Osteocyte (in vitro differentiated cells): ENCODE data around the gene CADM1. TPM values are rescaled to one million over a fixed set of nuclear protein-coding genes. Genes with fewer than 3 reads are reported as not detected.

Source experiments
- DNase-seq: peaks from one replicate; pipeline ENCODE4 v3.0.0; 2021; ENCODE audit warnings: mixed read lengths; ENCODE audit not compliant: unreplicated experiment; ENCODE audit errors: extremely low spot score
- H3K27ac Mint-ChIP-seq: one replicate; pipeline ENCODE4 v1.8.0; 2021; ENCODE audit warnings: mild to moderate bottlenecking, mixed read lengths; ENCODE audit not compliant: unreplicated experiment
- H3K27me3 Mint-ChIP-seq: one replicate; pipeline ENCODE4 v1.8.0; 2021; ENCODE audit warnings: mixed read lengths; ENCODE audit not compliant: unreplicated experiment
- H3K36me3 Mint-ChIP-seq: one replicate; pipeline ENCODE4 v1.8.0; 2021; ENCODE audit warnings: mixed read lengths; ENCODE audit not compliant: unreplicated experiment
- H3K4me1 Mint-ChIP-seq: one replicate; pipeline ENCODE4 v1.8.0; 2021; ENCODE audit warnings: mixed read lengths; ENCODE audit not compliant: unreplicated experiment
- H3K4me3 Mint-ChIP-seq: one replicate; pipeline ENCODE4 v1.8.0; 2021; ENCODE audit warnings: mild to moderate bottlenecking, moderate library complexity, mixed read lengths; ENCODE audit not compliant: unreplicated experiment
- H3K9me3 Mint-ChIP-seq: one replicate; pipeline ENCODE4 v1.8.0; 2021; ENCODE audit warnings: mixed read lengths; ENCODE audit not compliant: unreplicated experiment
- total RNA-seq: library from RNA; stranded (reverse); gene quantifications from 2 replicates; pipeline ENCODE4 v1.2.1, GENCODE V29; 2021
- TF ChIP-seq, protein P1 (sequence below): fragments of 200-600 bp; sonication (generic); IDR thresholded peaks from 2 replicates; pipeline ENCODE4 v1.5.0; 2021; ENCODE audit warnings: antibody characterized with exemption, mild to moderate bottlenecking, moderate library complexity

Gene CADM1
- total RNA-seq, 1 donor from 2014 or later = 24.2 TPM

DNA sequence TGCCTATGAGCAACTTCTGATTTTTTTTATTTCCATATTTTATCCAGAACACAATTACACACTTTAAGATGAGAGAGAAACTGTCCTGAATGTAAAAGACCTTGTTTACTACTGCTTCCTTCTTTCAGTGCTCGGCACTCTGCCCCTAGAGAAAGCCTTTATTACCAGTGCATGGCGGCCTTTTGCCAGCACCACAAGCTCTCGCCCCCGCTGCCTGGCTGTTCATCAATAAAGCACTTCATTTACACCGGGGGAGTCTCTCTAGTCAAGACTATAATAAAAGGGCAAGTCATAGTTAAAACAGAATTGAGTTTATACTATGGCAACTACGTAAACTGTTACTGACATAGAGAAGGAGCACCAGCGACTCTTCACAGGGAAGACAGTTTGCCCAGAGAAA is 259.5 kb downstream of the CADM1 start:
- Mint-ChIP-seq H3K27me3 (no peaks in the 10 kb centered on the region), H3K9me3 (no peaks in the 10 kb centered on the region), H3K4me3 (no peak overlapping the region), H3K27ac (no peak overlapping the region), H3K4me1 (peaks cover 8% of the 10 kb centered on the region), H3K36me3 (no peaks in the 10 kb centered on the region)
- DNase-seq = no peak
- TF ChIP-seq, protein P1, sequence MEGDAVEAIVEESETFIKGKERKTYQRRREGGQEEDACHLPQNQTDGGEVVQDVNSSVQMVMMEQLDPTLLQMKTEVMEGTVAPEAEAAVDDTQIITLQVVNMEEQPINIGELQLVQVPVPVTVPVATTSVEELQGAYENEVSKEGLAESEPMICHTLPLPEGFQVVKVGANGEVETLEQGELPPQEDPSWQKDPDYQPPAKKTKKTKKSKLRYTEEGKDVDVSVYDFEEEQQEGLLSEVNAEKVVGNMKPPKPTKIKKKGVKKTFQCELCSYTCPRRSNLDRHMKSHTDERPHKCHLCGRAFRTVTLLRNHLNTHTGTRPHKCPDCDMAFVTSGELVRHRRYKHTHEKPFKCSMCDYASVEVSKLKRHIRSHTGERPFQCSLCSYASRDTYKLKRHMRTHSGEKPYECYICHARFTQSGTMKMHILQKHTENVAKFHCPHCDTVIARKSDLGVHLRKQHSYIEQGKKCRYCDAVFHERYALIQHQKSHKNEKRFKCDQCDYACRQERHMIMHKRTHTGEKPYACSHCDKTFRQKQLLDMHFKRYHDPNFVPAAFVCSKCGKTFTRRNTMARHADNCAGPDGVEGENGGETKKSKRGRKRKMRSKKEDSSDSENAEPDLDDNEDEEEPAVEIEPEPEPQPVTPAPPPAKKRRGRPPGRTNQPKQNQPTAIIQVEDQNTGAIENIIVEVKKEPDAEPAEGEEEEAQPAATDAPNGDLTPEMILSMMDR = no peak

DNA sequence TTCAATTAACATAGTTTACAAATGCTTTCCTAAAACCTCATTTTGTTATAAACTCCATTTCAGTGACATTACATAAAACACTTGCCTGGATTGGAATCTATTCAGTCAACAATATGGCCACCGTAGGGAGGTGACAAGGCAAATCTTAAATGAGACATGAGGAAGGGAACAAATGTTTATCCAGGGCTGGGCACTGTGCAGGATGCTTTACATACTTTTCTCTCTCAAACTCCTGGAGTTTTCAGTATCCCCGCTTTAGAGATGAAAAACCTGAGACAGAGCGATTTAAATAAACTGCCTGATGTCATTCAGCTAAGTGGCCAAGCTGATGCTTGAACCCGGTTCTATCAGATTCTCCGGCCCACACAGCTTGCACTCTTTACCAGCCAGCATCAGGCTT is 259.9 kb downstream of the CADM1 start:
- peaks cover 9% of the 10 kb centered on the region for H3K4me1 Mint-ChIP-seq
- no peaks in the 10 kb centered on the region for H3K9me3 Mint-ChIP-seq
- DNase-seq = no peak
- H3K4me3 Mint-ChIP-seq = no peak overlapping the region
- H3K27me3 Mint-ChIP-seq = no peaks in the 10 kb centered on the region
- no peak overlapping the region for H3K27ac Mint-ChIP-seq
- TF ChIP-seq, protein P1 = no peak
- H3K36me3 Mint-ChIP-seq = no peaks in the 10 kb centered on the region

DNA sequence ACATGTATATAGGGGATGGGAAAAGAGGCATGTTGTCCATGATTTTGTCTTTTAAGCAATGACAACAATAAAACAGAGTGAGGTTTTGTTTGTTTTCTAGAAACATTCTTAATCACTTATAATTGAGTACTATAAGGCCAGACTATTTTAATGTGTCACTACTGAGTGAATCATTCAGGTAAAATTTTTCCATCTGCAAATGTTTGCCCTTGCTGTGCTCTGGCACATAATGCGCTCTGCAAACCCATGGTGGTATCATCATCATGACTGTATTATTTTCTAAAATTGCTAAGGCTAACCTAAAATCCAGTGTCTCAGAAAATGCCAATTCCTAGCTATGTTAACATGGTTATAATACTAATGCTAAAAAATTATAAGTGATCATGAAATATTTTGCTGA is 261.2 kb downstream of the CADM1 start:
- H3K36me3 Mint-ChIP-seq = no peaks in the 10 kb centered on the region
- H3K4me1 Mint-ChIP-seq = peaks cover 14% of the 10 kb centered on the region
- no peak overlapping the region for H3K27ac Mint-ChIP-seq
- no peak for DNase-seq
- TF ChIP-seq, protein P1 = no peak
- no peaks in the 10 kb centered on the region for H3K9me3 Mint-ChIP-seq
- no peak overlapping the region for H3K4me3 Mint-ChIP-seq
- no peaks in the 10 kb centered on the region for H3K27me3 Mint-ChIP-seq

DNA sequence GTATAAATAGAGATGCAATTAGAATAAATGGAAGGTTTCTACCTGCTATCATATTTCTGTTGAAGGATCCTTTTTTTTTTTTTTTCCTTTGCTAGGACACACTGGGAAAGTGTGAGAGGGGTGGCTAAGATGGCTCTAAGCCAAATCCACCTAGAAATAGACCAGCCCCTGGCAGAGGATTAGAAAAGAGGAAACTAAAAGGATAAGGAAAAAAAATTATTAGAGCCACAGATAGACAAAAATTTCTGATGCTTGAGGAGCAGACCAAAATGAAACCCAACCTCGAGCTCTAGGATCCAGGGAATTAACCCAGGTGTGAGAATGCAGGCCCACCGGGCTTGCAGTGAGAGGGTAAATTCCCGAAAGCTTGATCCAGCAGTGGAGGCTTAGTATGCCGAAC is 262.3 kb downstream of the CADM1 start:
- H3K4me1 Mint-ChIP-seq = peaks cover 6% of the 10 kb centered on the region
- no peaks in the 10 kb centered on the region for H3K9me3 Mint-ChIP-seq
- no peak for DNase-seq
- H3K4me3 Mint-ChIP-seq = no peak overlapping the region
- no peak overlapping the region for H3K27ac Mint-ChIP-seq
- H3K27me3 Mint-ChIP-seq = no peaks in the 10 kb centered on the region
- TF ChIP-seq, protein P1 = no peak
- no peaks in the 10 kb centered on the region for H3K36me3 Mint-ChIP-seq

DNA sequence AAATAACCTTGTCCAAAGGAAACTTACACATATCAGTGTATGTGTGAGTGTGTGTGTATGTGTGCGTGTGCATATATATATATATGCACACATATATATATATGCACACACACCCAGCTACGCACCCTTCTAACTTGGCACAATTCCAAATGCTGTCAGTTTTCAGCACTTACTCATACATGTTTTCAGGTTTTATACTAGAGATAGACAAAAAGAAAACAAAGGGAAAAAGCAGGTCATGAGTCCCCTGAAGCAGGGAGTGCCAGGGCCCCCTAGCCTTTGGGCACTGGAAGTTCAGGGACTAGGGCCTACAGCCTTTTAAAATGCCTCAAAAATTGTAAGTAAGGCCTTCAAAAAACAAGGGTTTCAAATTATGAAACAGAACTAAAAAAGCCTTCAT is 265.4 kb downstream of the CADM1 start:
- Mint-ChIP-seq H3K27me3 (no peaks in the 10 kb centered on the region), H3K4me1 (peaks cover 6% of the 10 kb centered on the region)

More for the DNA sequence above, 265.4 kb downstream of the CADM1 start:
- no peak for DNase-seq
- no peaks in the 10 kb centered on the region for H3K36me3 Mint-ChIP-seq
- H3K4me3 Mint-ChIP-seq = no peak overlapping the region
- no peak overlapping the region for H3K27ac Mint-ChIP-seq
- no peaks in the 10 kb centered on the region for H3K9me3 Mint-ChIP-seq
- TF ChIP-seq, protein P1 = peak; percentile 41
